GM19463 (cell line): ENCODE results near the gene METTL26.

Experiments
- ATAC-seq: cut with Tn5 transposase; IDR thresholded peaks from one replicate; pipeline ENCODE4 v1.9.1; 2021; ENCODE audit warnings: mild to moderate bottlenecking, moderate library complexity; ENCODE audit not compliant: unreplicated experiment

Gene METTL26

DNA sequence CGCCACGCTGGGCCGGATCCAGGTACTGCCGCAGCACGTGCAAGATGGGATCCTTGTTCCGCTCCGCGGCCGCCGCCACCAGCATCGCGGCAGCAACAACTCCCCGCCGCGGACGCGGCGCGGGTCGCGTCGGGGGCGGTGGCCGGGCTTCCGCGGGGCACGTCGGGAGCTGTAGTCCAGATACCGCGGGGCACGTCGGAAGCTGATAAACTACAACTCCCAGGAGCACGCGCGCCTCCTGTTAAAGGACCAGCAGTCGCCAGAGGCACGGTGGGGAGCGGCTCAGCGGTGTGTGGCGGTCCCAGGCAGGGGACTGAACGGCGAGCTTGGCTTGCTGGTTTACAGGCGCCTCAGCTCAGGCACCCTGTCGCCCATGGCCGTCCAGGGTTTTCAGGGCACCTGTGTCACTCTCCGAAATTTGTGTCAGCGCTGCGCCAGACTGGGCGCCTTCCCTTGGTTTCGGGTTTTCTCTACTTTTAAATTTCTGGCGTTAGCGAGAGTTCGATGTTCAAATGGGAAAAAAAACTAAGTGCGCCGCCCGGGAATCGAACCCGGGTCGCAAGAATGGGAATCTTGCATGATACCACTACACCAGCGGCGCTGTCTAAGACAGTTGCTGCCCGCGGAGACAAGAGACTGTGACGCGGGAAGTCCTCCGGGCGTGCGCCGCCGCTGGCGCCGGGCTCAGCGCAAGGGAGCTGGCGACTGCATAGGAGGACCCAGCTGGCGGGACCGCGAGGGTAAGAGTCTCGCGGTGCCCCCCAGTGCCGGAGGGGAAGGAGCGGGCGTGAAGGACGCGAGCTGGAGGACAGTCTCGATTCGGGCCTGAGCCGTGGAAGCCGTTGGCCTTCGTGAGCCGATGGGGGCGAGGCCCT lies at the start of gene METTL26:
Gene METTL26 (minus strand): TSS at position 100 of the 875 bp plus-strand sequence. CDS start 15 bp downstream, at position 85.
- ATAC-seq: peak; percentile 74

DNA sequence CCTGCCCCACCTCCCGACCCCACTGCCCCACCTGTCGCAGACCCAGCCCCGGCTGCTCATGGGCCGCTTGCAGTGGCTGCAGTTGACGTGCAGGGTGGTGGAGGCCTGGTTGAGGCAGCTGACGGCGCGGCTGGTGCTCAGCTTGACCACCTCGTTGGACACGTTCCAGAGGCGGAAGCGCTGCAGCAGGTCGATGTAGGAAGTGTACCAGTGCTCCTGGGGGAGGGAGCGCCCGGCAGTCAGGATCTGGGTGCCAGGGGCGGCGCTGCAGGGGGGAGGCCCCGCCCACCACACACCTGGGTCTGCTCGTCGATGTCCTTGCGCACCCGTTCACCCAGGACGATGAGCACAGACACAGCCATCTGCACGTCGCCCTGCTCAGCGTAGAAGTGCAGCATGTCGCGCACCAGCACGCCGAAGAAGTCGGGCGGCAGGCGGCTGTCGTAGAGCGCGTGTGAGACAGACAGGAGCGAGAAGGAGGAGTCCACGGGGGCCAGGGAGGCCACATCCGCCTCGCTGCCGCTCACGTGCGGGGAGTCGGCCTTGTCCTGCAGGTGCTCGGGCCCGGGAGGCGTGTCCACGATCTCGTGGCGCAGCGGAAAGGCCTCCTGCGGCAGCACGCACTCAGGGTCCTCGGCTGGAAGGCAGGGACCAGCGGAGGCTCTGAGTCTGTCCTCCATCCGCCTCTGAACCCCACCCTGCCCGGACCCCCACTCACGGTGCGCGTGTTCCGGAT lies 49.0 kb upstream of the METTL26 start:
- ATAC-seq: no peak

DNA sequence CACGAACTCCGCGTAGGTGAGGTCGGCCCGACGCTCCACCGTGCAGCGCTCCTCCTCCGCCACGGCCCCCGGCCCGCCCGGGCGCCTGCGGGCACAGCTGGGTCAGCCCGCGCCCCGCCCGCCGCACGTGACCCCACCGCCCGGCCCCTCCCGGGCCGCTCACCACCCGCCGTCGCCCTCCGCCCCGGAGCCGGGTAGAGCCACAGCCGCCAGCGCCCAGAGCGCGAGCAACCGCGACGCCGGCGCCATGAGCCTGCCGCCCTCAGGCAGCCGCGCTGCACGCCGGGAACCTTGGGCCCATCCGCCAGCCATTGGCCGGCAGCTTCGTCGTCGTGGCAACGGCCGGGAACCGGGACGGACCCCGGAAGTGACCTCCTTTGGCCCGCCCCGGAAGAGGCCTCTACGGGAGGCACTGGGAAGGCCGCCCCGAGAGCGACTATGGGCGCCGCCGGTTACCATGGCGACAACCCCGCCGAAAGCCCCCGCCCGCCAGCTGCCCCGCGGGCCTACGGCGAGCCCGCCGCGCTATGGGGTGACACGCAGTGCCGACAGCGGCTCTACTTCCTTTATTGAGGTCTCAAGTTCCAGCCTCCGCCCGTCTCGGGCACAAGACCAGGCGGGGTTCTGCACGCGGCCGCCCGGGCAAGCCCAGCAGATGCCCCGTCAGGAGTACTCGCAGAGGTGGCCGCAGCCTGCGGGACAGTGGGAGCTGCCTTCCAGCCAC lies 48.1 kb upstream of the METTL26 start, which contains the start of gene JMJD8:
Gene JMJD8 (minus strand): TSS at position 264 of the 724 bp plus-strand sequence. CDS start 15 bp downstream, at position 249.
- peak; percentile 73 for ATAC-seq

DNA sequence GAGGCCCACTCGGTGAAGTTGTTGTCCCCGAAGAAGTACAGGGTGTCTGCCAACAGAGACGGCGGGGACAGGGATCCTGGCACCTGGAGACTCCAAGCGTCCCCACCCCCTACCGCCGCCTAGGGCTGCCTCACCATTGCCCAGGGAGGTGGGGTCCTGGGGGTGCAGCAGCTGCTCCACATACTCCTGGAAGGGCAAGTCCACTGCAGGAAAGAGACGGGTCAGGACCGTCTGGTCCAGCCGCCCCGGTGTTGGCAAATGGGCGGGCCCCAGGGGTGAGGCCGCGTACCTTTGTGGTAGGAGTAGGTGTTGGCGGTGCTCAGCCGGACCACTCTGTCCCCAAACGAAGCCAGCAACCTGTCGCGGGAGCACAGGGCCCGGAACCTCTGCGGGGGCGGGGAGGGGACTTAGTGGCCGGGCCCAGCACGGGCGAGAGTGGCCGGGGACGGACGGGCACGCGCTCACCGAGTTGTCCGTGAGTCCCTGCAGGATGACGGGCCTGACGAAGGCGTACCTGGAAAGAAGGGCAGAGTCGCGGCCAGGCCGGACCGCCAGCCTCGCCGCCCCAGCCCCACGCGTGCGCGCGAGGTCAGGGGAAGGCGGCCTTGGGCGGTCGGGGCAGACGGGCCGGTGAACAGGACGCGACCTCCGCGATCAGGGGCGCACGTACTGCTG lies 47.4 kb upstream of the METTL26 start:
- ATAC-seq: no peak

DNA sequence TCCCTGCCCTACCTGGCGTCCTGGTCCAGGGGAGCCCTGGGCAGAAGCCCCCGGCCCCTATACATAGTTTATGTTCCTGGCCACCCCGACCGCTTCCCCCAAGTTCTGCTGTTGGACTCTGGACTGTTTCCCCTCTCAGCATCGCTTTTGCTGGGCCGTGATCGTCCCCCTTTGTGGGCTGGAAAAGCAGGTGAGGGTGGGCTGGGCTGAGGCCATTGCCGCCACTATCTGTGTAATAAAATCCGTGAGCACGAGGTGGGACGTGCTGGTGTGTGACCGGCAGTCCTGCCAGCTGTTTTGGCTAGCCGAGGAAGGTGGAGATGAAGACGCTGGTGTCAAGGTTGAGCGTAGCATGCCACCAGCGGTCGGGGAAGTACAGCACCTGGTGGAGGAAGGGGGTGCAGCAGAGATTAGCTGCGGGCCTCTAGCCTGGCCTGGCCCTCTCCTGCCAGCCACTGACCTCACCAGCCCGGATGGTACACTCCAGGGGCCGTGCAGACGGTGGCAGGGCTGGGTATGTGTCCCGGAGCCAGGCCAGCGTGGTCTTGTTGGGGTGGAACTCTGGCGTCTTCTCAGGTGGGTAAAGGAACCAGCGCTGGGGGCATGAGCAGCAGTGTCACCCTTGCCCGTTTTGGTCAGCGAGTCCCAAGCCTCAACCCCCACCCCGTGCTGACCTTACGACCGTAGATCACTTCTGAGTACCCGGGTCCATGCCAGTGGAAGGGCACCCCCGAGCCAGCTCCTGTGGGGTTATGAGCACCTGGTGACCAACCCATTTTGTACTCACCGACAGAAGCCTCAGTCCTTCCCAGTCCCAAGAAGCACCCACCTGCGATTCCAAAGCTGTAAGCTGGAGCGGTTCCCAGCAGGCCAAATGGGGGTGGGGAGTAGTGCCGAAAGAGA lies 46.6 kb upstream of the METTL26 start:
- no peak for ATAC-seq

DNA sequence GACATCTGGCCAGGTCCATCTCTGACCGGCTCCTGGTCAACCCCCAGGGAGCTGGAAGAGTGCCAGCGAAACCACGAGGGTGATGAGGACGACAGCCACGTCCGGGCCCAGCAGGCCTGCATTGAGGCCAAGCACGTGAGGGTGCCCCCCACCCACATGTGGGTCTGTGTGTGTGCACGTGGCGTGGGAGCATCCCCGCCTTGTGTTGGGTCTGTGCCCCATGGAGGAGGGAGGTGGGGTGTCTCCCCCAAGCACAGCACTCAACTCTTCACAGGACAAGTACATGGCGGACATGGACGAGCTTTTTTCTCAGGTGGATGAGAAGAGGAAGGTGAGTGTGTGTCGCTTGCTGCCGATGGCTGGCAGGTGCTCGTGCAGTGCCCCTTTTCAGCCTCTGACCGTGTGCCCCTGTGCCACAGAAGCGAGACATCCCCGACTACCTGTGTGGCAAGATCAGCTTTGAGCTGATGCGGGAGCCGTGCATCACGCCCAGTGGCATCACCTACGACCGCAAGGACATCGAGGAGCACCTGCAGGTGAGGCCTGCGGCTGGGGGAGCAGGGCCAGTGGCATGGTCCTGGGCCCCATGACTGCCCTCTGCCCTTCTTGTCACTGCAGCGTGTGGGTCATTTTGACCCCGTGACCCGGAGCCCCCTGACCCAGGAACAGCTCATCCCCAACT lies 45.8 kb upstream of the METTL26 start:
- ATAC-seq: no peak

DNA sequence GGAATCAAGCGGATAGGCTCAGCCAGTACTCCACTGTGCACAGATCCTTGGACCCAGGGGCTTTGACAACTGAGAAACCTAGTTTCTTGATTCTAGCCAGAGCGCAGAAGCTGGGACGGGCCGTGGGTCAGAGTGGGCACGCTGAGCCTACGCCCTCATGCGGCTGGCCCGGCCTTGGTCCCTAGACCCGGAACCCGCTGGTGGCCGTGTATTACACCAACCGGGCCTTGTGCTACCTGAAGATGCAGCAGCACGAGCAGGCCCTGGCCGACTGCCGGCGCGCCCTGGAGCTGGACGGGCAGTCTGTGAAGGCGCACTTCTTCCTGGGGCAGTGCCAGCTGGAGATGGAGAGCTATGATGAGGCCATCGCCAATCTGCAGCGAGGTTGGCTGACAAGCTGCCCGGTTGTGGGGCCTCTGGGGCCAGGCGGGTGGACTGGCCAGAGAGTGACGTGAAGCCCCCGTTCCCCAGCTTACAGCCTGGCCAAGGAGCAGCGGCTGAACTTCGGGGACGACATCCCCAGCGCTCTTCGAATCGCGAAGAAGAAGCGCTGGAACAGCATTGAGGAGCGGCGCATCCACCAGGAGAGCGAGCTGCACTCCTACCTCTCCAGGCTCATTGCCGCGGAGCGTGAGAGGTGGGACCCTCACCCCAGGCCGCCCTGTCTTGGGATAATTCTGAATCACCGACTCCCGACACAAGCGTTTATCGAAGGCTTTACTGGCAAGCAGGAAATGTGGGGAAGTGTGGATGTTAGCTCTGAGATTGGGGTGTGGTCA lies 45.1 kb upstream of the METTL26 start:
- ATAC-seq: no peak

DNA sequence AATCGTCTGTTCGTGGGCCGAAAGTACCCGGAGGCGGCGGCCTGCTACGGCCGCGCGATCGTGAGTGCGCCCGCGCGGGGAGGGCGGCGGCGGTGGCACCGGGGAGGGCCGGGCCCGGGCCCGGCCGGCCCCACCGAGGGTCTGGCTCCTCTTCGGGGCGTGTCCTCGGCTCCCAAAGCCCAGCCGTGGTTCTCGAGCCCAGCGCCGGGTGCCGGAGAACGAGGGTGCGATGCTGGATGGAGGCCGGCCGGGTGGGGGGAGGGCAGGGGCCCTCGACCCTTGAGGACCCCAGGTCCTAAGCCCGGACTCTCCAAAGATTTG lies 44.5 kb upstream of the METTL26 start:
- no peak for ATAC-seq

DNA sequence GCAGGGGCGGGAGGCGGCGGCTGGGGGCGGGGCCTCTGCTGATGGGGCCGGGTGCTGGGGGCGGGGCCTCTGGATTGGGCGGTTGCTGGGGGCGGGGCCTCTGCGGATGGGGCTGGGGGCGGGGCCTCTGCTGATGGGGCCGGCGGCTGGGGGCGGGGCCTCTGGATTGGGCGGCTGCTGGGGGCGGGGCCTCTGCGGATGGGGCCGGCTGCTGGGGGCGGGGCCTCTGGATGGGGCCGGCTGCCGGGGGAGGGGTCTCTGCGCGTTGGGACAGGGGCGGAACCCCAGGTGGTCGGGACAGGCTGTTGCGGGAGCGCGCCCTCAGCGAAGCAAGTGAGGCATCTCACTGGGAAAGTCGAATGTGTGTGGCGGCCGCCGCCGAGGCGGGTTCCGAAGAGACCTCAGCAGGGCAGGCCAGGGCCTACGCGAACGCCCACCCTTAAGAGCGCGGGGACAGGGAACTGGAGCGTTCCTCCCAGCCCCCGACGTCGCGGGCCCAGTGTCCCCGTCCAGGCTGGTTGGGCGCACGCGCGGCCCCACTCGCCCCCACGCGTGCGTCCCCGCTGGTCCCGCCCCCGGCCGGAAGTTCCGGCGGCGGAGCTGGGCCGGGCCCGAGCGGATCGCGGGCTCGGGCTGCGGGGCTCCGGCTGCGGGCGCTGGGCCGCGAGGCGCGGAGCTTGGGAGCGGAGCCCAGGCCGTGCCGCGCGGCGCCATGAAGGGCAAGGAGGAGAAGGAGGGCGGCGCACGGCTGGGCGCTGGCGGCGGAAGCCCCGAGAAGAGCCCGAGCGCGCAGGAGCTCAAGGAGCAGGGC lies 43.9 kb upstream of the METTL26 start, which contains the start of gene STUB1:
Gene STUB1 (plus strand): TSS at position 597 of the 811 bp plus-strand sequence. CDS start 116 bp downstream, at position 713.
- peak; percentile 43 for ATAC-seq

DNA sequence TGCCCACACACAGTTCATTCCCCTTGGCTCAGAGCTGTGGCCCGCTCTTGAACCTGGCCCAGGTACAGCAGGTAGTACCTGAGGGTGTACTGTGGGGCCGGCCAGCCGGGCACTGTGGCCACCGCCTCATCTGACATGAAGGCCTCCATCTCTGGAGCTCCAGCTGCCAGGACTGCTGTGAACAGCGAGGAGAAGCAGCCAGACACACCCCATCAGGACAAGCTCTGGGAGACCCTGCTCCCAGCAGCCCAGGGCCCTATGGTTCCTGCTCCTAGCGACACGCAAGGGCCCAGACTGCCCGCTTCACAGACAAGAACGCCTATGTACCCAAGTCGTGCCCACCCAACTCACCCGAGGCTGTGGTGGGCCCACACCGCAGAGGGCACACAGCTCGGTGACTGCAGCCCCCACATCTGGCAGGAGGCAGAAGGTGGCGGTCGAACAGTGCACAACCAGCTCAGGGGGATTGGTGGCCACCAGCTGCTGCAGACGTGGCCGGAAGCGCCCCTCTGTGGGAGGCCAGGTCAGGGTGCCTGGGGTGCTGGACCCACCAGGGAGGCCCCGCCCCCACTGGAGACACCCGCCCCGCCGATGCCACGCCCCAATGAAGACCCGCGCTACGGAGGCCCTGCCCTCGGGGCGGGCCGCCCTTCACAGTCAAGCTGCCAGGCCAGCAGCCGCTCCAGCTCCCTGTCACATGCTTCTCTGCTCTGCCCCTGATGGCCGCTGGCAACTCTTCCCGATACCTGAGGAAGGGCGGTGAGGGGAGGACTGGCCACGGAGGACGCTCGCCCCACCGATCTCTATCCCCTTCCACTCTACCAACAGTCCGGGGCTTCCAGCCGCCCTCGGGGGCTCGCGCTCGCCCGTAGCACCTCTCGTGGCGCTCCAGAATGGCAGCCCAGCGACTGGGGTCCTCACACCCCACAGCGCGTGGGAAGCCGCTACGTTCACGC lies 43.0 kb upstream of the METTL26 start:
- ATAC-seq: no peak

DNA sequence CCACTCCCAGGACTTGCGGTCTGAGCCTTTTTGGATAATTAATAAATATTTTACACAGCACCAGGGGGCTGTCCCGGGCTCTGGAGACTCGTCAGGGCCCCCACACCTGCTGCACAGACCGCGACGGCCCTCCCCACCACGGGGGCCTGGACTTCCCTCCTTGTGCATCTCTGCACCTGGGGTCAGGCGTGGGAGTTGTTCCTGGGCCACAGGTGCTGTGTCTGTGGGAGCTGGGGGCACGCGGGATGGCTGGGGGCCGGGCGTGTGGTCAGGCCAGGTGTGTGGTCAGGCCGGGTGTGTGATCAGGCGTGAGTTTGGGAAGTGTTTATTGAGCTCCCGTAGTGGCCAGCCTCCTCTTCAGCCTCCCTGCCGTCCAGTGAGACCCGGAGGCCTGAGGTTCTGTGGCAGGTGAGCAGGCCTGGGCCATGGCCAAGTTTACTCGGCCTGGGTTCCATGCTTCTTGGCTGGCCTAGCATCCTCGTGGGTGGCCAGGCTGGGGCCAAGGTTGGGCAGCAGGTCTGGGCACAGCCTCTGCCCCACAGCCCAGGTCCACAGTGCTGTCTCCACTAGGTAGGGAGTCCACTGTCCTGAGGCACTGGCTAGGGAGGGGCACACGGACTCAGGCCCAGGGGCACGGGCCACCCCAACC lies 42.2 kb upstream of the METTL26 start:
- no peak for ATAC-seq

DNA sequence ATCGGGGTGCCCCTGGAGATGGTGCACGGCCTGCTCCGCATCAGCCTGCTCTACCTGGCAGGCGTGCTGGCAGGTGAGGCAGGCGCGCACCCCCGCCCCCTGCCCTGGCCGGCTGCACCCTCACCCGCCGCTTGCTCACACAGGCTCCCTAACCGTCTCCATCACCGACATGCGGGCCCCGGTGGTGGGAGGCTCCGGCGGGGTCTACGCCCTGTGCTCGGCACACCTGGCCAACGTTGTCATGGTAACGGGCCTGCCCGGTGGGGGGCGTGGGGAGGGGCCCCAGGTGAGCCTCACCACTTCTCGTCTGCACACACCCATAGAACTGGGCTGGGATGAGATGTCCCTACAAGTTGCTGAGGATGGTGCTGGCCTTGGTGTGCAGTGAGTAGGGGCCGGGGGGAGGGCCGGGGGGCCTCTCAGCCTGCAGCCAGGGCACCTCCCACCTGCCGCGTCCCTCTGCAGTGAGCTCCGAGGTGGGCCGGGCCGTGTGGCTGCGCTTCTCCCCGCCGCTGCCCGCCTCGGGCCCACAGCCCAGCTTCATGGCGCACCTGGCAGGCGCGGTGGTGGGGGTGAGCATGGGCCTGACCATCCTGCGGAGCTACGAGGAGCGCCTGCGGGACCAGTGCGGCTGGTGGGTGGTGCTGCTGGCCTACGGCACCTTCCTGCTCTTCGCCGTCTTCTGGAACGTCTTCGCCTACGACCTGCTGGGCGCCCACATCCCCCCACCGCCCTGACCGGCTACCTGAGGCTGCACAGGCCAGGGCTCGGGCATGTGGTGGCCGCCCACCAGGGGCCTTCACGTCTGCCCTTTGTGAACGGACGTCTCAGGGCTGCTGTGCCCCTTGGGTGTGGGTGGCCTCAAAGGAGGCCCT lies 41.4 kb upstream of the METTL26 start:
- ATAC-seq: no peak

DNA sequence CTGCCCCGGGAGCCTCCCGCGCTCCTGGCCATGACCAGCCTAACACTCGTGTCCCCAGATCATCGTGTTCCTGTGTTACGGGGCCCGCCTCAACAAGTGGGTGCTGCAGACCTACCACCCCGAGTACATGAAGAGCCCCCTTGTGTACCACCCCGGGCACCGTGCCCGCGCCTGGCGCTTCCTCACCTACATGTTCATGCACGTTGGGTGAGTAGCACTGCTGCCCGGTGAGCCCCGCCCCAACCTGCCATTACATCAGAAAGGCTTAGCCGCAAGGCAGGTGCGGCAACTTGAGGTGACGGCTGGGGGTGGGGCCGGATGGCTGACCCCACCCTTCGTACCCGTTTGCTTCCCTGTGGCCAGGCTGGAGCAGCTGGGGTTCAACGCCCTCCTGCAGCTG lies 40.8 kb upstream of the METTL26 start:
- no peak for ATAC-seq

DNA sequence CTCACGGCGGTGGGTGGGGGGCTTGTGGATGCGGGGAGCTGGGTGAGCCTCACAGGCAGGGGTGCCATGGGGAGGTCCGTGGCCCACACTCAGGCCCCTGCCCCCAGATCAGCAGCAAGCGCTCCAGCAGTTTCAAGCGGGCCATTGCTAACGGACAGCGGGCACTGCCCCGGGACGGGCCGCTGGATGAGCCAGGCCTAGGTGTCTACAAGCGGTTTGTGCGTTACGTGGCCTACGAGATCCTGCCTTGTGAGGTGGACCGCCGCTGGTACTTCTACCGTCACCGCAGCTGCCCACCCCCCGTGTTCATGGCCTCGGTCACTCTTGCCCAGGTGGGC lies 40.4 kb upstream of the METTL26 start:
- no peak for ATAC-seq
